ENCODE measurements around the gene TTC21B.

The TTC21B gene

GRCh38 chr2:165835363-165835762 lies 118.2 kb downstream of the TTC21B start:
- DNase-seq (ENCODE audit: low read depth in 2 of 2) = no peak

- no peak for DNase-seq (ENCODE audit: low read depth in 2 of 2)
Observed at GRCh38 chr2:165833156-165833555, 120.4 kb downstream of the TTC21B start.

GRCh38 chr2:165827921-165828276 lies 125.7 kb downstream of the TTC21B start:
- no peak for DNase-seq (ENCODE audit: low read depth in 2 of 2)

- DNase-seq (ENCODE audit: low read depth in 2 of 2) = no peak
Observed at GRCh38 chr2:165827016-165827920, 126.3 kb downstream of the TTC21B start.

- no peak for DNase-seq (ENCODE audit: low read depth in 2 of 2)
Observed at GRCh38 chr2:165825041-165825440, 128.5 kb downstream of the TTC21B start.

Measured in activated CD4-positive, alpha-beta T cell treated with anti-CD3 and anti-CD28 coated beads for 24 hours (primary cell).